Activated B cell treated with CpG ODN at 0.5 μM for 24 hours (primary cell): ENCODE results near the gene STX10. TPM values are rescaled to one million over a fixed set of nuclear protein-coding genes. Genes with fewer than 3 reads are reported as not detected.

Experiments
- ATAC-seq: fragments of 200-7000 bp; cut with Tn5 transposase; one replicate; pipeline ENCODE4 v1.10.0; 2021; ENCODE audit warnings: low read depth, mild to moderate bottlenecking, moderate library complexity
- CTCF ChIA-PET: fragments of 350-600 bp; sonication (Branson Sonifier 250); formaldehyde crosslinking; loops from one replicate; lab custom pipeline; 2021; ENCODE audit warnings: antibody characterized with exemption; lab: Charles Lee
- POLR2A ChIA-PET: fragments of 350-600 bp; sonication (Branson Sonifier 250); formaldehyde crosslinking; loops from one replicate; lab custom pipeline; 2021; ENCODE audit warnings: antibody characterized with exemption; lab: Charles Lee
- DNase-seq: peaks from one replicate; pipeline ENCODE4 v3.0.0; 2022
- H3K27ac Mint-ChIP-seq: one replicate; pipeline ENCODE4 v1.8.0; 2020; ENCODE audit warnings: mixed read lengths
- H3K27me3 Mint-ChIP-seq: one replicate; pipeline ENCODE4 v1.8.0; 2021; ENCODE audit warnings: mixed read lengths
- H3K36me3 Mint-ChIP-seq: one replicate; pipeline ENCODE4 v1.8.0; 2021; ENCODE audit warnings: low read depth, mixed read lengths
- H3K4me1 Mint-ChIP-seq: one replicate; pipeline ENCODE4 v1.8.0; 2021; ENCODE audit warnings: mixed read lengths
- H3K4me3 Mint-ChIP-seq: one replicate; pipeline ENCODE4 v1.8.0; 2020; ENCODE audit warnings: mild to moderate bottlenecking, mixed read lengths
- H3K9me3 Mint-ChIP-seq: one replicate; pipeline ENCODE4 v1.8.0; 2020; ENCODE audit warnings: mixed read lengths
- intact Hi-C: fragments of 100-400 bp; cut with micrococcal nuclease; formaldehyde crosslinking; loops from one replicate; pipeline ENCODE4 v1.15.1; 2024
- total RNA-seq: library from RNA; stranded (reverse); gene quantifications from 2 replicates; pipeline ENCODE4 v1.2.3, GENCODE V29; 2022
- TF ChIP-seq, protein P1 (sequence below): fragments of 200-600 bp; IDR thresholded peaks from one replicate; pipeline ENCODE4 v1.8.0; 2022; ENCODE audit warnings: antibody characterized with exemption, mild to moderate bottlenecking

The STX10 gene
- total RNA-seq, 1 donor from 2014 or later, result 43.6 TPM

DNA sequence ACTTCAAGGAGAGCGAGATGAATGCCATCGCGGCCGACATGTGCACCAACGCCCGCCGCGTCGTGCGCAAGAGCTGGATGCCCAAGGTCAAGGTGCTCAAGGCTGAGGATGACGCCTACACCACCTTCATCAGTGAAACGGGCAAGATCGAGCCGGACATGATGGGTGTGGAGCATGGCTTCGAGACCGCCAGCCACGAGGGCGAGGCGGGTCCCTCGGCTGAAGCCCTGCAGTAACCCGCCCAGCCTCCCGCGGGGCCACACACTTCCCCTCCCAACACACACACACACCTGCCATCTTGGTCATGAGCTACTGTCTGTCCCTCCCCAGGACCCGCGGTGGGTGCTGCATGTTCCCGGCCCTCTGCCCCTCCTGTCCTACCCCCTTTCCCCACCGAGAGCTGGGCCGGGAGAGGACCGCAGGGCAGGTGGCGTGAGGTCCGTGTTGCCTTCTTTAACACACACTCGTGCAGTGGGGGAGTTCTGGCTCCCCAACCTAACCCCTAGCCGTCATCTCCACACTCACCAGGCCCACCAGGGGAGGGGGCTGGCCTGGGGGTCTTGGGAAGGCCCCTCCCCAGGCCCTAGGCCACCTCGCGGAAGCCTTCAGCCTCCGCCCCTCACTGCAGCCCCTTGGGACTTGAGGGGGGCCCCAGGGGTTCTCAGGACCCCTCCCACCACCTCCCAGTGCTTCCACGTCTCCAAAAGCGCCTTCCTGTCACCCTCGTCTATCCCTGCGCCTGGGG is 11.8 kb downstream of the STX10 start:
- Mint-ChIP-seq H3K27me3 (no peaks in the 10 kb centered on the region), H3K27ac (no peak overlapping the region), H3K36me3 (peaks cover 59% of the 10 kb centered on the region), H3K9me3 (no peaks in the 10 kb centered on the region), H3K4me3 (no peak overlapping the region), H3K4me1 (no peaks in the 10 kb centered on the region)
- intact Hi-C loops, result no loop called here
- TF ChIP-seq, protein P1, sequence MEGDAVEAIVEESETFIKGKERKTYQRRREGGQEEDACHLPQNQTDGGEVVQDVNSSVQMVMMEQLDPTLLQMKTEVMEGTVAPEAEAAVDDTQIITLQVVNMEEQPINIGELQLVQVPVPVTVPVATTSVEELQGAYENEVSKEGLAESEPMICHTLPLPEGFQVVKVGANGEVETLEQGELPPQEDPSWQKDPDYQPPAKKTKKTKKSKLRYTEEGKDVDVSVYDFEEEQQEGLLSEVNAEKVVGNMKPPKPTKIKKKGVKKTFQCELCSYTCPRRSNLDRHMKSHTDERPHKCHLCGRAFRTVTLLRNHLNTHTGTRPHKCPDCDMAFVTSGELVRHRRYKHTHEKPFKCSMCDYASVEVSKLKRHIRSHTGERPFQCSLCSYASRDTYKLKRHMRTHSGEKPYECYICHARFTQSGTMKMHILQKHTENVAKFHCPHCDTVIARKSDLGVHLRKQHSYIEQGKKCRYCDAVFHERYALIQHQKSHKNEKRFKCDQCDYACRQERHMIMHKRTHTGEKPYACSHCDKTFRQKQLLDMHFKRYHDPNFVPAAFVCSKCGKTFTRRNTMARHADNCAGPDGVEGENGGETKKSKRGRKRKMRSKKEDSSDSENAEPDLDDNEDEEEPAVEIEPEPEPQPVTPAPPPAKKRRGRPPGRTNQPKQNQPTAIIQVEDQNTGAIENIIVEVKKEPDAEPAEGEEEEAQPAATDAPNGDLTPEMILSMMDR, result no peak
- POLR2A ChIA-PET, result no interaction called here
- DNase-seq (no peak), ATAC-seq (no peak)
- CTCF ChIA-PET, result no interaction called here

DNA sequence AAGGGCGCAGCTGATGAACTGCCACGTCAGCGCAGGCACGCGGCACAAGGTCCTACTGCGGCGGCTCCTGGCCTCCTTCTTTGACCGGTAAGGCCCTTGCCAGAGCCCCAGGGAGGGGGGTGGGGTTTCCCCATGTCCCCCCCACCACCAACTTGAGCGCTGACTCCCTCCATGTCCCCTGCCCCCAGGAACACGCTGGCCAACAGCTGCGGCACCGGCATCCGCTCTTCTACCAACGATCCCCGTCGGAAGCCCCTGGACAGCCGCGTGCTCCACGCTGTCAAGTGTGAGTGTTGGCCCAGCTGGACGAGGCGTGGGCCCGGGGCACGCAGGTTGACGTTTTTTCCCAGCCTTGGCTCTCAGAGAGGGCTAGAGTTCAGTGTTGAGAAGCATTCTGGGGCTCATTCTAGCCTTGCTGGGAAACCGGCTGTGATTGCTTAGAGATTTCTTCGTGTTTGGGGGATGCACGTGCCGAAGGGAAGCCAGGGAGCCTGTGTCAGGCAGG is 12.8 kb downstream of the STX10 start:
- Mint-ChIP-seq H3K4me1 (peaks cover 6% of the 10 kb centered on the region), H3K4me3 (no peak overlapping the region), H3K27ac (no peak overlapping the region), H3K27me3 (no peaks in the 10 kb centered on the region), H3K9me3 (no peaks in the 10 kb centered on the region), H3K36me3 (peaks cover 57% of the 10 kb centered on the region)
- no peak for DNase-seq
- ATAC-seq, result no peak
- POLR2A ChIA-PET, result no interaction called here
- CTCF ChIA-PET, result no interaction called here
- TF ChIP-seq, protein P1, result no peak
- intact Hi-C loops, result no loop called here

DNA sequence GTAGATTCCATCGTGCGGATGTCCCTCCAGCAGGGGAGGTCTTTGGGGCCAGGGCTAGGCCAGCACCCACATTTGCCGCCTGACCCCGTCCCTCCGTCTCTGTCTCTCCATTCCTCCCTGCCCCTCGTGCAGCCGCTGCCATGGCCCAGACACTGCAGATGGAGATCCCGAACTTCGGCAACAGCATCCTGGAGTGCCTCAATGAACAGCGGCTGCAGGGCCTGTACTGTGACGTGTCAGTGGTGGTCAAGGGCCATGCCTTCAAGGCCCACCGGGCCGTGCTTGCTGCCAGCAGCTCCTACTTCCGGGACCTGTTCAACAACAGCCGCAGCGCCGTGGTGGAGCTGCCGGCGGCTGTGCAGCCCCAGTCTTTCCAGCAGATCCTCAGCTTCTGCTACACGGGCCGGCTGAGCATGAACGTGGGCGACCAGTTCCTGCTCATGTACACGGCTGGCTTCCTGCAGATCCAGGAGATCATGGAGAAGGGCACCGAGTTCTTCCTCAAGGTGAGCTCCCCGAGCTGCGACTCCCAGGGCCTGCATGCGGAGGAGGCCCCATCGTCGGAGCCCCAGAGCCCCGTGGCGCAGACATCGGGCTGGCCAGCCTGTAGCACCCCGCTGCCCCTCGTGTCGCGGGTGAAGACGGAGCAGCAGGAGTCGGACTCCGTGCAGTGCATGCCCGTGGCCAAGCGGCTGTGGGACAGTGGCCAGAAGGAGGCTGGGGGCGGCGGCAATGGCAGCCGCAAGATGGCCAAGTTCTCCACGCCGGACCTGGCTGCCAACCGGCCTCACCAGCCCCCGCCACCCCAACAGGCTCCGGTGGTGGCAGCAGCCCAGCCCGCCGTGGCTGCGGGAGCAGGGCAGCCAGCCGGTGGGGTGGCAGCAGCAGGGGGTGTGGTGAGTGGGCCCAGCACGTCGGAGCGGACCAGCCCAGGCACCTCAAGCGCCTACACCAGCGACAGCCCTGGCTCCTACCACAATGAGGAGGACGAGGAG is 14.8 kb downstream of the STX10 start:
- DNase-seq, result no peak
- peaks cover 8% of the 10 kb centered on the region for H3K4me1 Mint-ChIP-seq
- TF ChIP-seq, protein P1, result no peak
- CTCF ChIA-PET, result no interaction called here
- H3K27me3 Mint-ChIP-seq, result no peaks in the 10 kb centered on the region
- POLR2A ChIA-PET, result interaction anchor here (0.6 kb wide), 1 partner anchor 13 kb away, joined by 3 read pairs; no protein-coding TSS in a partner anchor
- no peaks in the 10 kb centered on the region for H3K9me3 Mint-ChIP-seq
- no peak overlapping the region for H3K4me3 Mint-ChIP-seq
- ATAC-seq, result no peak
- intact Hi-C loops, result no loop called here
- no peak overlapping the region for H3K27ac Mint-ChIP-seq
- peaks cover 53% of the 10 kb centered on the region for H3K36me3 Mint-ChIP-seq

DNA sequence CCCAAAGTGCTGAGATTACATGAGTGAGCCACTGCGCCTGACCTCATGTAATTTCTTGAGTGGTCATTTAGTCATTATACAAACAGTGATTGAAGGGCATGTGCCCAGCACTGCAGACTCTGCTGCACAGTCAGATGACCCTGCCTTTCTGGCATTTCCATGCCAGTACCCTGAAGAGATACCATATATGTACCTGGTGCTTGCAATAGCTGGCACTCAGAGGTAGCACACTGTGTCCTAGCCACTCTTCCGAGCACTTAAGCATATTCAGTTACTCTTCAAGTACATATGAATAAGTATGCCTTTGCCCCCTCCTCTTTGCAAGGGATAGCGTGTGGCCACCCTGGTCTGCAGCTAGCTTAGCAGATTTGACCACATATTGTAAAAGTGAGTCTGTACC is 15.5 kb downstream of the STX10 start:
- Mint-ChIP-seq H3K4me1 (peaks cover 8% of the 10 kb centered on the region), H3K27me3 (no peaks in the 10 kb centered on the region), H3K9me3 (no peaks in the 10 kb centered on the region), H3K36me3 (peaks cover 51% of the 10 kb centered on the region), H3K27ac (no peak overlapping the region), H3K4me3 (no peak overlapping the region)
- TF ChIP-seq, protein P1, result no peak
- intact Hi-C loops, result no loop called here
- ChIA-PET CTCF (no interaction called here), POLR2A (interaction anchor here (0.6 kb wide), 1 partner anchor 14 kb away, joined by 3 read pairs; no protein-coding TSS in a partner anchor)
- no peak for DNase-seq
- ATAC-seq, result no peak
